Trophoblast cell (in vitro differentiated cells and primary cell): ENCODE results near the gene CELSR3.

Source experiments
- DNase-seq, 2 donors: peaks; one replicate each; pipeline ENCODE4 v3.0.0-alpha.2; 2016
- H2AFZ ChIP-seq: 2 replicates; pipeline ENCODE4 v1.6.1; 2013; ENCODE audit warnings: low read length, moderate library complexity, mild to moderate bottlenecking; ENCODE audit not compliant: insufficient read depth, poor library complexity
- H2AK5ac ChIP-seq: 2 replicates; pipeline ENCODE4 v1.6.1; 2013; ENCODE audit warnings: mild to moderate bottlenecking, low read length
- H2BK120ac ChIP-seq: 2 replicates; pipeline ENCODE4 v1.6.1; 2013; ENCODE audit warnings: low read length, mild to moderate bottlenecking, moderate library complexity; ENCODE audit not compliant: insufficient read depth, poor library complexity
- H2BK12ac ChIP-seq: 2 replicates; pipeline ENCODE4 v1.6.1; 2013; ENCODE audit warnings: mild to moderate bottlenecking, low read length, moderate library complexity
- H2BK5ac ChIP-seq: 2 replicates; pipeline ENCODE4 v1.6.1; 2013; ENCODE audit warnings: low read length, low read depth, moderate library complexity, mild to moderate bottlenecking; ENCODE audit not compliant: poor library complexity
- H3K14ac ChIP-seq: 2 replicates; pipeline ENCODE4 v1.6.1; 2013; ENCODE audit warnings: mild to moderate bottlenecking, low read length
- H3K18ac ChIP-seq: 2 replicates; pipeline ENCODE4 v1.6.1; 2013; ENCODE audit warnings: mild to moderate bottlenecking, low read length
- H3K23ac ChIP-seq: 2 replicates; pipeline ENCODE4 v1.6.1; 2013; ENCODE audit warnings: low read length
- H3K27ac ChIP-seq: 2 replicates; pipeline ENCODE4 v1.5.1; 2013; ENCODE audit warnings: low read depth, mild to moderate bottlenecking, inconsistent platforms, low read length, moderate library complexity
- H3K27me3 ChIP-seq: 2 replicates; pipeline ENCODE4 v1.6.1; 2013; ENCODE audit warnings: inconsistent platforms, mild to moderate bottlenecking, low read length, moderate library complexity; ENCODE audit not compliant: insufficient read depth
- H3K36me3 ChIP-seq, 2 experiments: 1 replicate in 1 of 2; 2 replicates in 1 of 2; pipeline ENCODE4 v1.6.1; 2013; ENCODE audit warnings: low read length in 2 of 2, mild to moderate bottlenecking in 2 of 2, moderate library complexity in 1 of 2; ENCODE audit not compliant: insufficient read depth in 2 of 2, control insufficient read depth in 1 of 2
- H3K4ac ChIP-seq: 2 replicates; pipeline ENCODE4 v1.6.1; 2013; ENCODE audit warnings: low read depth, mild to moderate bottlenecking, low read length, moderate library complexity
- H3K4me1 ChIP-seq, 2 experiments: 1 replicate in 1 of 2; 2 replicates in 1 of 2; pipeline ENCODE4 v1.6.1; 2013; ENCODE audit warnings: low read length in 2 of 2, mild to moderate bottlenecking in 2 of 2, moderate library complexity in 1 of 2; ENCODE audit not compliant: insufficient read depth in 2 of 2, control insufficient read depth in 1 of 2
- H3K4me2 ChIP-seq: 2 replicates; pipeline ENCODE4 v1.6.1; 2013; ENCODE audit warnings: inconsistent platforms, mild to moderate bottlenecking, low read length, moderate library complexity
- H3K4me3 ChIP-seq: 2 replicates; pipeline ENCODE4 v1.5.1; 2013; ENCODE audit warnings: mild to moderate bottlenecking, low read depth, low read length, inconsistent platforms
- H3K79me1 ChIP-seq: one replicate; pipeline ENCODE4 v1.6.1; 2013; ENCODE audit warnings: low read length
- H3K79me2 ChIP-seq: 2 replicates; pipeline ENCODE4 v1.6.1; 2013; ENCODE audit warnings: low read length, mild to moderate bottlenecking; ENCODE audit not compliant: control insufficient read depth, insufficient read depth, poor library complexity
- H3K9ac ChIP-seq: 2 replicates; pipeline ENCODE4 v1.6.1; 2013; ENCODE audit warnings: mild to moderate bottlenecking, low read length
- H3K9me3 ChIP-seq: 2 replicates; pipeline ENCODE4 v1.6.1; 2013; ENCODE audit warnings: low read depth, mild to moderate bottlenecking, control low read depth, inconsistent platforms, low read length; ENCODE audit not compliant: insufficient read depth
- H4K12ac ChIP-seq: 2 replicates; pipeline ENCODE4 v1.6.1; 2013; ENCODE audit warnings: low read depth, mild to moderate bottlenecking, low read length, moderate library complexity
- H4K8ac ChIP-seq: 2 replicates; pipeline ENCODE4 v1.6.1; 2013; ENCODE audit warnings: low read depth, mild to moderate bottlenecking, low read length, moderate library complexity
- H4K91ac ChIP-seq: one replicate; pipeline ENCODE4 v1.6.1; 2013; ENCODE audit warnings: low read depth, mild to moderate bottlenecking, low read length, moderate library complexity
- WGBS: extraction: QIAGEN DNeasy Blood & Tissue Kit; methylation state at CpG from one replicate; pipeline ENCODE4 v1.1.7; 2013; ENCODE audit warnings: missing lambda C conversion rate; ENCODE audit not compliant: insufficient read length, insufficient coverage; ENCODE audit errors: extremely low coverage; 5-methylcytosine and 5-hydroxymethylcytosine counted together

CELSR3 gene

GRCh38 chr3:48695393-48695753 lies 32.7 kb upstream of the CELSR3 start:
- H3K36me3 ChIP-seq: peaks cover 49 to 59% of the 10 kb centered on the region in 2 experiments
- no peak overlapping the region for H2BK12ac ChIP-seq
- no peak overlapping the region for H3K14ac ChIP-seq
- H3K4me2 ChIP-seq: no peak overlapping the region
- peak overlapping the region; percentile 8 for H3K18ac ChIP-seq
- H2BK120ac ChIP-seq: no peak overlapping the region
- H4K12ac ChIP-seq: no peak overlapping the region
- H4K91ac ChIP-seq: no peak overlapping the region
- no peak overlapping the region for H2AFZ ChIP-seq
- H3K79me1 ChIP-seq: no peaks in the 10 kb centered on the region
- H3K4me1 ChIP-seq: peaks cover 12 to 13% of the 10 kb centered on the region in 2 experiments
- H3K27ac ChIP-seq: no peak overlapping the region
- H4K8ac ChIP-seq: no peak overlapping the region
- no peaks in the 10 kb centered on the region for H3K27me3 ChIP-seq
- no peaks in the 10 kb centered on the region for H3K9me3 ChIP-seq
- WGBS: no CpG with 5 or more reads among the region's 9 CpGs
- H3K4ac ChIP-seq: peak overlapping the region; percentile 54
- H3K79me2 ChIP-seq: peaks cover 19% of the 10 kb centered on the region
- H2AK5ac ChIP-seq: no peak overlapping the region
- no peak overlapping the region for H2BK5ac ChIP-seq
- H3K23ac ChIP-seq: no peak overlapping the region
- no peak for DNase-seq
- no peak overlapping the region for H3K4me3 ChIP-seq
- H3K9ac ChIP-seq: no peak overlapping the region

DNA sequence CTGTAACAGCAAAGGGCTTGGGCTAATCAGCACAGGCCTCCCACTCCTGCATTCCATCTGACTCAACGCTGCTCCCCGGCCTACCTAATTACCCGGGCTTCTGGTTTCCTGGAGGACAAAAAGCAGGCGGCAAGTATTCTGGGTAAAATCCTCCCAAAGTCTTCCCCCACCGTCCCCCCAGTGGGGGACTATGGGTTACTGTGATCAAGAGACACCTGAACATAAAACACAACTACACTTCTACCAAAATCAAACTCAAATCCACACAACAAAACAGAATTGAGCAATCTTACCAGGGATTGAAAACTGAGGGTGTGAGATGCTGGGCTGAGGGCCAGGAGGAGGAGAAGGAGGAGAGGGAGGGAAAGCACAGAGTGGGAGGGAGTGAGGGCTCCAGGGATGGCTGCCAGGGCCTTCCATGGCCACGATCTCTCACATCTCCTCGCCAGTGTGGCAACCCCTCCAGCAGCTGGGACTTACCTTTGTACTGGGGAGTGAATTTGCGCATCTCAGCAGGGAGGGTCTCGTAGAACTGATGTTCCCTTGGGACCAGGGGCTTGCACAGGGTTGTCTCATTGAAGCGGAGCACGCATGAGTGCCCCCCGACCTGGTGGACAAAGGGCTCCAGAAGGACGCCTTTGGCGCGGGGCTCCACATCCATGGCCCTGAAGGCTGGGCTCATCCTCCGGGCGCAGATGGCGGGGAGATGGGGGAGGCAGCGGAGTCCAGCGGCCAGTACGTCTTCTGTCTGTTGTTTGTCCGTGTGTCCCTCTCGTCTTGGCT lies 32.1 kb upstream of the CELSR3 start:
- peak overlapping the region; percentile 25 for H4K91ac ChIP-seq
- H3K4me2 ChIP-seq: peak overlapping the region; percentile 11
- no peak overlapping the region for H3K14ac ChIP-seq
- H2BK120ac ChIP-seq: no peak overlapping the region
- H3K4me1 ChIP-seq: peaks cover 12 to 13% of the 10 kb centered on the region in 2 experiments
- no peak overlapping the region for H2BK5ac ChIP-seq
- H3K9me3 ChIP-seq: no peaks in the 10 kb centered on the region
- DNase-seq: peak; percentile 29
- no peak overlapping the region for H4K12ac ChIP-seq
- no peaks in the 10 kb centered on the region for H3K27me3 ChIP-seq
- peaks cover 19% of the 10 kb centered on the region for H3K79me2 ChIP-seq
- H2AK5ac ChIP-seq: no peak overlapping the region
- H3K36me3 ChIP-seq: peaks cover 52 to 64% of the 10 kb centered on the region in 2 experiments
- H3K4ac ChIP-seq: no peak overlapping the region
- no CpG with 5 or more reads among the region's 23 CpGs for WGBS
- H3K18ac ChIP-seq: peak overlapping the region; percentile 8
- H3K4me3 ChIP-seq: no peak overlapping the region
- no peak overlapping the region for H4K8ac ChIP-seq
- peak overlapping the region; percentile 42 for H3K27ac ChIP-seq
- H2BK12ac ChIP-seq: no peak overlapping the region
- no peak overlapping the region for H3K23ac ChIP-seq
- no peak overlapping the region for H2AFZ ChIP-seq
- no peak overlapping the region for H3K9ac ChIP-seq
- no peaks in the 10 kb centered on the region for H3K79me1 ChIP-seq

DNA sequence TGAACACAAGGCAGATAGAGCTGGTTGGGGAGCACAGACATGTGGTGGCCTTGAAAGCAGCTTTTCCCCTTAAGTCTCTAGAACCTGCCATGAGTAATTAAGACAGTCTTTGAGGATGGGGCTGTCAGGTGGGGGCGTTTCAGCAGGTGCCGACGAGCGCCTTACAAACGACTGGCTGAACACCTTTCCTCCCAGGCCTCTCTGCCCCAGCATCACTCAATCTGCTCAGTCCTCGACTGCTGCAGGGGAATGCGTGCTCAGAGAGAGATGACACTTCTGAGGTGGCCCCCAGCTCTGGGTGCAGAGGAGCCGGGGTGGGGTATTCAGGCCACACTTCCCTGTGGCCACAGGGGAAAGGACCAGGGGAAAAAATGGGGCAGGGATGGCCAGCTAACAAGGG lies 31.1 kb upstream of the CELSR3 start:
- Histone ChIP-seq H3K14ac (no peak overlapping the region), H3K23ac (no peak overlapping the region), H3K4me2 (no peak overlapping the region), H4K91ac (no peak overlapping the region), H3K79me2 (peaks cover 12% of the 10 kb centered on the region), H3K27ac (no peak overlapping the region), H2BK5ac (no peak overlapping the region), H2AFZ (no peak overlapping the region), H3K27me3 (no peaks in the 10 kb centered on the region), H4K8ac (no peak overlapping the region), H3K4ac (peak overlapping the region; percentile 66), H3K4me1 (peaks cover 12 to 13% of the 10 kb centered on the region in 2 experiments), H3K79me1 (no peaks in the 10 kb centered on the region), H2AK5ac (no peak overlapping the region), H3K9me3 (no peaks in the 10 kb centered on the region), H2BK120ac (no peak overlapping the region), H3K18ac (peak overlapping the region; percentile 39), H2BK12ac (no peak overlapping the region), H3K36me3 (peaks cover 56 to 64% of the 10 kb centered on the region in 2 experiments), H4K12ac (no peak overlapping the region), H3K4me3 (no peak overlapping the region), H3K9ac (no peak overlapping the region)
- no CpG with 5 or more reads among the region's 8 CpGs for WGBS
- DNase-seq: no peak

- no peaks in the 10 kb centered on the region for H3K27me3 ChIP-seq
- no peak overlapping the region for H3K4me3 ChIP-seq
- no peak overlapping the region for H2BK5ac ChIP-seq
- peaks cover 2% of the 10 kb centered on the region for H3K9me3 ChIP-seq
- H3K18ac ChIP-seq: no peak overlapping the region
- no peak overlapping the region for H2AFZ ChIP-seq
- no peak overlapping the region for H3K9ac ChIP-seq
- H4K12ac ChIP-seq: no peak overlapping the region
- no peaks in the 10 kb centered on the region for H3K79me1 ChIP-seq
- no peak overlapping the region for H2BK12ac ChIP-seq
- H3K4ac ChIP-seq: no peak overlapping the region
- H3K4me2 ChIP-seq: no peak overlapping the region
- no peak overlapping the region for H4K91ac ChIP-seq
- no peak overlapping the region for H4K8ac ChIP-seq
- peaks cover 9% of the 10 kb centered on the region for H3K79me2 ChIP-seq
- peaks cover 13 to 14% of the 10 kb centered on the region in 2 experiments for H3K4me1 ChIP-seq
- H2BK120ac ChIP-seq: no peak overlapping the region
- peaks cover 64 to 74% of the 10 kb centered on the region in 2 experiments for H3K36me3 ChIP-seq
- H3K27ac ChIP-seq: no peak overlapping the region
- DNase-seq: no peak
- H3K23ac ChIP-seq: no peak overlapping the region
- H3K14ac ChIP-seq: no peak overlapping the region
- no peak overlapping the region for H2AK5ac ChIP-seq
These were observed 29.9 kb upstream of the CELSR3 start for GRCh38 chr3:48692551-48692950.
